Placental epithelial cell (primary cell): ENCODE results near the gene PACRG. TPM values are rescaled to one million over a fixed set of nuclear protein-coding genes. Genes with fewer than 3 reads are reported as not detected.

Source experiments
- small RNA-seq: library from RNA; depleted of rRNA; stranded (forward); fragments of <200 nt; gene quantifications from one replicate; pipeline ENCODE3, GENCODE V24; 2012
- total RNA-seq: library from RNA; depleted of rRNA; stranded (reverse); fragments of >200 nt; gene quantifications from 2 replicates; pipeline ENCODE4 v1.2.3, GENCODE V29; 2012

The PACRG gene
- total RNA-seq: 0.22 and 0.79 TPM in 2 replicates

GRCh38 chr6:162727322-162728182, at the start of gene PACRG, which contains the start of gene PRKN:
PACRG (plus strand) TSS chr6:162727974.
PRKN (minus strand) TSS chr6:162727766.

Small RNAs within 50 kb of the gene (small RNA-seq; reads per million reads assigned to genes)
- not detected for gene AL031121.1
- not detected for gene AL590286.1

Other genes with a start within 250 kb of the PACRG start
- gene PRKN, start 208 bp upstream of the PACRG start, total RNA-seq: 0.22 and 2.7 TPM in 2 replicates